Body of pancreas (tissue), 4 donors: ENCODE measurements around the gene CEP120. TPM values are rescaled to one million over a fixed set of nuclear protein-coding genes. Genes with fewer than 3 reads are reported as not detected.

Experiments used
- ATAC-seq: fragments of 150-250 bp; one replicate; pipeline ENCODE4 v1.9.1; 2016
- DNase-seq, 4 donors: peaks; one replicate each; pipeline ENCODE4 v3.0.0-alpha.2; 2019
- H3K27ac ChIP-seq, 4 donors: fragments of 200-600 bp; sonication (generic); 1 replicate in 3 of 4; 2 replicates in 1 of 4; pipeline versions ENCODE4 v1.5.1 to v1.6.1; 2016 to 2019; ENCODE audit warnings: mild to moderate bottlenecking in 1 of 4, mixed read lengths in 1 of 4, moderate library complexity in 1 of 4
- H3K27me3 ChIP-seq, 2 donors: fragments of 200-600 bp; sonication (generic); one replicate each; pipeline ENCODE4 v1.6.0; 2016; ENCODE audit warnings: mild to moderate bottlenecking in 1 of 2
- H3K36me3 ChIP-seq, 2 donors: fragments of 200-600 bp; sonication (generic); replicated peaks in 1 of 2; 2 replicates each; pipeline ENCODE4 v1.5.1; 2016; ENCODE audit warnings: low read depth in 2 of 2; ENCODE audit not compliant: insufficient read depth in 1 of 2
- H3K4me1 ChIP-seq: fragments of 200-600 bp; sonication (generic); one replicate; pipeline ENCODE4 v1.6.0; 2016
- H3K4me3 ChIP-seq, 2 donors: fragments of 200-600 bp; sonication (generic); 1 replicate in 1 of 2; 2 replicates in 1 of 2; pipeline ENCODE4 v1.5.1; 2016 to 2019
- H3K9me3 ChIP-seq, 3 donors: fragments of 200-600 bp; sonication (generic); 1 replicate in 2 of 3; 2 replicates in 1 of 3; pipeline ENCODE4 v1.5.1; 2016
- CTCF ChIP-seq, 7 experiments: fragments of 450-650 bp in 4 of 7; fragments of 200-600 bp in 3 of 7; sonication (generic) in 3 of 7; IDR thresholded peaks; one replicate each; pipeline ENCODE4 v1.5.1; 2016 to 2019; ENCODE audit warnings: antibody characterized with exemption in 7 of 7
- POLR2A ChIP-seq, 3 donors: fragments of 450-650 bp; IDR thresholded peaks; one replicate each; pipeline ENCODE4 v1.6.1; 2016; ENCODE audit warnings: antibody characterized with exemption in 3 of 3, mild to moderate bottlenecking in 2 of 3
- WGBS, 2 donors: methylation state at CpG; one replicate each; pipeline ENCODE4 v1.1.5; 2017; 5-methylcytosine and 5-hydroxymethylcytosine counted together
- intact Hi-C: fragments of 100-400 bp; cut with DNase I; formaldehyde crosslinking; loops from one replicate; pipeline ENCODE4 v1.15.1; 2023
- total RNA-seq, 2 donors: library from RNA; depleted of rRNA; stranded (reverse); fragments of >200 nt; gene quantifications; one replicate each; pipeline ENCODE4 v1.1.0, GENCODE V29; 2016

The CEP120 gene
- total RNA-seq, 2 donors from 2014 or later, result 6.6 to 11.2 TPM

DNA sequence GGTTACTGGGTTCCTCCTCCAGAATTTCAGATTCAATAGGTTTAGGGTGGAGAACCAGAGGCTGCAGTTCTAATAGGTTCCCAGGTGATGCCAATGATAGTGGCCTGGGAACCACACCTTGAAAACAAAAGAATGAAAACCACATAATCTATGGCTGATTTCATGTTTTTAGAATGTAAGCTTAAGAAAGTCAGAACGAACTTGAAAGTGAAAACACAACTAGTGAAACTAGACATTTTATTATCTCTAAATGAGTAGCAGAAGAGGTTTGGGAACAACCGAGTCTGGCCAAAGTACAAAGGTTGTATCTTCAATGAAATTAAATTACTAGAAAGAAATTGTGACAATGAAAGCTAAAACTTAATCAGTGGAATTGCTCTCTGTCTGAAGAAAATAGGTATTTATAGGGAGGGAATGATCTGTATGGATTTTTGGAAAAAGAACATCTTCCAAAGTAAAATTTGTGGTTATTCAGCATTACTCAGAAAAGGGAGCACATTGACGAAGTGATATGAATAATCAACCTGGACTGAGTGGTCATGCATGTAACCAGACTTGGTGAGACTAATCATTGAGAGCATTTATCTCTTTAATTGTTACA, 24.9 kb upstream of the CEP120 start:
- Histone ChIP-seq H3K27me3 (no peaks in the 10 kb centered on the region), H3K9me3 (no peaks in the 10 kb centered on the region), H3K4me1 (no peaks in the 10 kb centered on the region), H3K4me3 (no peak overlapping the region), H3K27ac (no peak overlapping the region), H3K36me3 (no peaks in the 10 kb centered on the region)
- no peak for DNase-seq
- ATAC-seq, result no peak
- intact Hi-C loops, result no loop called here
- 56 to 64% methylated on average over 3 of the region's 3 CpGs for WGBS, 2 donors
- TF ChIP-seq CTCF (IDR thresholded peaks at IDR 0.05), result no peak
- TF ChIP-seq POLR2A (IDR thresholded peaks at IDR 0.05), result no peak

GRCh38 chr5:123444016-123444415, 20.8 kb upstream of the CEP120 start:
- Histone ChIP-seq H3K36me3 (no peaks in the 10 kb centered on the region), H3K9me3 (no peaks in the 10 kb centered on the region), H3K4me1 (no peaks in the 10 kb centered on the region), H3K27me3 (no peaks in the 10 kb centered on the region), H3K4me3 (no peak overlapping the region), H3K27ac (no peak overlapping the region)
- TF ChIP-seq CTCF (IDR thresholded peaks at IDR 0.05) (no peak), POLR2A (IDR thresholded peaks at IDR 0.05) (no peak)
- intact Hi-C loops, result no loop called here
- 76 to 80% methylated on average over 3 of the region's 3 CpGs for WGBS, 2 donors
- DNase-seq (no peak), ATAC-seq (no peak)

- H3K4me3 ChIP-seq, result no peak overlapping the region
- peaks cover 4% of the 10 kb centered on the region for H3K4me1 ChIP-seq
- no peak for DNase-seq
- H3K36me3 ChIP-seq, result no peaks in the 10 kb centered on the region
- ATAC-seq, result no peak
- no peaks in the 10 kb centered on the region for H3K9me3 ChIP-seq
- intact Hi-C loops, result no loop called here
- WGBS, 2 donors, result 94 to 100% methylated on average over 1 of the region's 1 CpG
- no peak overlapping the region for H3K27ac ChIP-seq
- H3K27me3 ChIP-seq, result no peaks in the 10 kb centered on the region
- TF ChIP-seq CTCF (IDR thresholded peaks at IDR 0.05), result no peak
- no peak for TF ChIP-seq POLR2A (IDR thresholded peaks at IDR 0.05)
Measured at GRCh38 chr5:123441408-123441807, 18.2 kb upstream of the CEP120 start.

- no peak overlapping the region for H3K4me3 ChIP-seq
- H3K9me3 ChIP-seq, result no peaks in the 10 kb centered on the region
- no peak overlapping the region for H3K27ac ChIP-seq
- 96 to 100% methylated on average over 1 of the region's 1 CpG for WGBS, 2 donors
- no peaks in the 10 kb centered on the region for H3K27me3 ChIP-seq
- no peak for DNase-seq
- peaks cover 4% of the 10 kb centered on the region for H3K4me1 ChIP-seq
- TF ChIP-seq CTCF (IDR thresholded peaks at IDR 0.05), result no peak
- no peak for TF ChIP-seq POLR2A (IDR thresholded peaks at IDR 0.05)
- intact Hi-C loops, result no loop called here
- no peak for ATAC-seq
- H3K36me3 ChIP-seq, result no peaks in the 10 kb centered on the region
Measured at GRCh38 chr5:123440456-123441181, 17.4 kb upstream of the CEP120 start.

GRCh38 chr5:123439709-123440108, 16.5 kb upstream of the CEP120 start:
- DNase-seq (no peak), ATAC-seq (no peak)
- no peaks in the 10 kb centered on the region for H3K36me3 ChIP-seq
- no peak overlapping the region for H3K4me3 ChIP-seq
- H3K27ac ChIP-seq, result no peak overlapping the region
- H3K4me1 ChIP-seq, result peaks cover 4% of the 10 kb centered on the region
- 97 to 98% methylated on average over 5 of the region's 5 CpGs for WGBS, 2 donors
- no peak for TF ChIP-seq CTCF (IDR thresholded peaks at IDR 0.05)
- no peak for TF ChIP-seq POLR2A (IDR thresholded peaks at IDR 0.05)
- no peaks in the 10 kb centered on the region for H3K9me3 ChIP-seq
- H3K27me3 ChIP-seq, result no peaks in the 10 kb centered on the region
- intact Hi-C loops, result no loop called here
